Measurements from ENCODE around the gene MARCHF10.
A peak's percentile ranks its signal among the peaks of the same experiment; 100 is the strongest.
"Not testable (repeated sequence)": the region's sequence is repeated elsewhere in the genome, so short reads cannot be mapped to it uniquely, and the experiment has no call there.

MARCHF10 gene

DNA sequence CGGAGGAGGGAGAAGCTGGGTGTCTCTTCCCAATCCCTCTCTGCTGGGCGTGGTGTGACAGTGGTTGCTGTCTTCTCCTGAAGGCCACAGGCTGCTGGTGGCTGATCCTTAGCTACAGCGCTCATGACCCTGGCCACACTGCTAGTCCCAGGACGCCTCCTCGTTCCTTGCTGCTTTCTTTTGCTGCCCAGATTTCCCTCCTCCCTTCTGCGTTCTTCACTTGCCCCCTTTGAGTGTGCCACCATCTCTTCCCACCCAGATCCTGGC lies 90.6 kb downstream of the MARCHF10 start:
- no peak for DNase-seq (ENCODE audit: low read depth in 2 of 2)

DNA sequence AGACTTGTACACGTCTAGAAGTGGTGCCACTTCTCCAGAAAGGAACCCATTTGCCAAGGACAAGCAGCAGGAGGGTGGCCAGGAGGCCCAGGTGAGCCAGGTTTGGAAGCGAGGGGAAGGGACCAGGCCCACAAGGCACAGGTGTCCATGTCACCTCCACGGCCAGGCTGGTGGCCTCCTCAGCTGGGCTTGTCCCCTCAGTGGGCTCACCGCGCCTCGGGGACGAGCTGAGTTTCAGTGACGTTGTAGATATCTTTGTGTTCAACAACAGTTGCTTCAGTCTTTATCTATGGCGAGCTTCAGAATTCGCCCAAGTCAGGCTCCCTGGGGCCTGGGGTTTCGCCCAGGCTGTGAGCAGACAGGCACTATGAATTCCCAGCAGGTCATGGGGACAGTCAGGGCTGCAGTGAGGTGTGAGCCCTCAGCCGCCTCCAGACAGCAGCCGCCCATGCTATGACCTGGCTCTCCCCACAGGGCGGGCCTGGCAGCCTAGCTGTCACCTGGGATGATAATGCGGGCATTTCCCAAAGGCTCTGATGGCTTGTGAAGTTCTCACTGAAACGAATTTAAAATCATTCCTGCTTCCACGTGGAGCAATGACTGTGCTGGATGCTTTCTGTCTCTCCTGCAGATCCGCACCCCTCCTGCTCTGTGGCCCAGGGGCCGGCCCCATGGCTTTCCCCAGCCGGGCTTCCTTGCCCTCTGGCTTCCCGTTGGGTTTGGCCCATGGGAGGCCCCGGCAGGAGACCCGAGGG lies 91.1 kb downstream of the MARCHF10 start:
- DNase-seq (ENCODE audit: low read depth in 2 of 2) = no peak

DNA sequence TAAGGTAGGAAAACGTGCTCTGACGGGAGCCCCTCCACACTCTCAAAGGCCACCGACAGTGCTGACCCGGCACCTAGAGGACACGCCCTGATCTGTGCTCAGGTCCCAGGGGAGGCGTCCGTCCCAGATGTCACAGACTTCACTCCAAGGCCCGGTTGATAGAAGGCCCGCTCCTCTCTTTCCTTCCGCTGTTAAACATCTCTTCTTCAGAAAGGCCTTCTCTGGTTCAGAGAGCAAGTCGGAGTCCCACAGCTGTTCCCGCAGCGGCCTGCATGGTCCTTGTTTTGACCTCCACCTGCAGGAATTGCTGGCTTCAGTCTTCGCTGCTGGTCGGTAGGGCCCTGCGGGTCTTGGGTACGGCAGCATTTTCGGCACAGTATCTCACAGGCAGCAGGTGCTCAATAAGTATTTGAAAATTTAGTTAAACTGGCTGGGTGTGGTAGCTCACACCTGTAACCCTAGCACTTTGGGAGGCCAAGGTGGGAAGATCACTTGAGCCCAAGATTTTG lies 92.2 kb downstream of the MARCHF10 start:
- no peak for DNase-seq (ENCODE audit: low read depth in 2 of 2)

DNA sequence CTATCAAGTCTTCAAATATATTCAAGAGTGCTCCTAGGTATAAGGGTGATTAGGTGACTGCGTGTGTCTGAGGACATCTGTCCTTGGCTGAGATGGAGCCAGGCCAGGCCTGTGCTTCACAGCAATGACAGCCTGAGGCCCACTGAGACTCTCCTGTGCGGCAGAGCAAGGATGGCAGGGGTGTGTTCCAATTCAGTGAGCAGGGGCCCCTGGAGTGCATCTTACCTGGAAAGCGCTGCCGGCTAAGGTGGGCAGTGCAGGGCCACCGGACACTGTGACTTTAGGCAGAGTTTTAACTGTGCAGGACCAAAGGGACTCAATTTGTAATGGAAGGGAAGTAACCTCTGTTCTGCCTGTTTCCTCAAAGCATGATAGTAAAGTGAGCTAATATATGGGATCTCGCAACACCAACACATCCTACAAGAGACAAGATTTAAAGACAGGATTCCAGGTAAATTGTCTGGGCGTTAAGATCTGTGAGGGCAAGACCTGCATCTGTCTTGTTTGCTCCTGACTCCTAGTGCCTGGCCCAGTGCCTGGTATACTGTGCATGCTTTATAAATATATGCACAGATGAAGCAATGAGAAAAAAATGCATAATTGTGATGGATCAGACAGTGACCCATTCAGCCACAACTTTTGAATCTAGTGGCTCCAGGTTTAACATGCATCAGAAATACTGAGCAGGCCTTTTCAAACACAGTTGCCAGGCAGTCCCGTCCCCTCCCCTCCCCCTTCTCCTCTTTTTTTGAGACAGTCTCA lies 93.9 kb downstream of the MARCHF10 start:
- no peak for DNase-seq (ENCODE audit: low read depth in 2 of 2)

DNA sequence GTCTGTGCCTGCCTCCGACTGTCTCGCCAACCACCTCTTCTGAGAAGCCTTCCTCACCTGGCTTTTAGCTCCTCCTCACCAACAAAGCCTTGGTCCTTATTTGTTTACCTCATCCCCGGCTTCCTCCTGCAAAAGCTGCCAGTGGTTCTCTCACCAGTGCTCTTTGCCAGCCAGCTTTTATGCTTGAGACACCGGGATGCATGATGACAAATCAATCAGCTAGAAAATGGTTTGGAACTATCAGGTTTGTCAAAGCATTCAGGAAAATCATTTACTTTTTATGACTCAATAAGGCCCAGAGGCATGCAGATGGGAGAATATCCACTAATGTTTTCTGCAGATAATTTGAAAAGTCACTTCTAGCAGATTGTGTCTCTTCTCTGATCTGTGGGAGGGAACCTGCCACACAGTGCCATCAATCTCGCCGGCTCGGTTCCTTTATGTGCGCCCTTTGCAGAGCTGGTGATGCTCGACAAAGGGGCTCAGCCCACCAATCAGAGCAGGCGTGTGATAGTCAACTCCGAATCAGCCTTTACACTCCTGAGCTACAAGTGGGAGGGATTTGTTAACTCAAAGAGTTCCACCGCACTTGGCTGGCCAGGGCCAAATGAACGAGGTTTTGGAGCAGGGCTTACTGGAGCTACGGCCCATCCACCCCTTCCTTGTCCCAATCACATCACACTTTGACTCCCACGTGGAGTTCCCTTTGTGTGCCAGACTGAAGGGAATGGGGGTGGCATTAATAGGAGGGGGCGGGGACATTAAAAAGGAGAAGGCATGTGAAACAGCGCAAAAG lies 94.8 kb downstream of the MARCHF10 start:
- no peak for DNase-seq (ENCODE audit: low read depth in 2 of 2)

DNA sequence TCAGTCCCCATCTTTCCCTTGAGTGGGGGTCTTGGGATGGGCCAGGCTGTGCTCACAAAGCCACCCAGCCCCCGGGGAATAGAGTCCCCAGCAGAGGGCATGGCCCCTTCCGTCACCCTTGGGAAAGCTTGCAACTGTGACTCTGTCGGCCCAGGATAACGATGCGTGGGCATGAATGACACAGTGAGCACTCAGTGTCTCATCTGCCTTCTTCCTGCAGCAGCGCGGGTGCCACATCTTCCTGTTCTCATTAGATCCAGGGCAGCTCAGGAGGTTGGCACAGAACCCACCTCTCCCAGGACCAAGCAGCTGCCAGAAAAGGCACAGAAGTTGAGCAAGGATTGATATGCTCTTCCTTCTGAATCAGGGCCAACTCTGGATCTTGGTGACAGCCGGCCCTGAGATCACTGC lies 95.9 kb downstream of the MARCHF10 start:
- DNase-seq (ENCODE audit: low read depth in 2 of 2) = no peak

DNA sequence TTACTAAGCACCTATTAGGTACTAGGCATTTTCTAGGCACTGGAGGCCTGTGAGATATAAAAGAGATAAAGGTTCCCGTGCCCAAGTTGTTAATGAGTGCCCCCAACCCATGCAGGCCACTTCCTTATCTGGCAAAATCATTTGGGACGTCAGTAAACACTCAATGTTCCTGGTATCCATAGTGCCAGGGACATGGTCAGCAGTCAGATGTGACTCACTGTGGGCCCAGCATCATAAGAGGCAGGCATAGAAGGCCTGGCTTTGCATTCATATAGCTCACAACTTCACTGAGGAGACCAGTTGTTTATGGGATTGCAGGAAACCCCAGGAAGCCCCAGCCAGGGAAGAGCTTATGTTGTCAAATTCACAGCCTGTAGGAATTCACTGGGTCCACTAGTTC lies 99.5 kb downstream of the MARCHF10 start:
- no peak for DNase-seq (ENCODE audit: low read depth in 2 of 2)

DNA sequence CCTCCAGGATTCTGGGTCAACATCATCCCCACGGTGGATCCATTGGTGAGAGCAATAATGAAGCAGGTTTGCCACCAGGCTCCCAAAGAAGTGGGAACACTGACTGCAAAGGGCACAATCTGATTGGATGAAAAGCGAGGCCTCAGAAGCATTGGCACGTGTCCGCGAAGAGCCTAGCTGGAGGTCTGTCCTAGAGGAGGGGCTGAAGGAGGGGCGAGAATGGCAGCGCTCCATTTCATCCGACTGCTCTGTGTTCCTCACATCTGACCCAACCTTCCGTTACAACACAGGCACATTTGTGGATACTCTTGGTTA lies 100.7 kb downstream of the MARCHF10 start:
- DNase-seq (ENCODE audit: low read depth in 2 of 2) = no peak

DNA sequence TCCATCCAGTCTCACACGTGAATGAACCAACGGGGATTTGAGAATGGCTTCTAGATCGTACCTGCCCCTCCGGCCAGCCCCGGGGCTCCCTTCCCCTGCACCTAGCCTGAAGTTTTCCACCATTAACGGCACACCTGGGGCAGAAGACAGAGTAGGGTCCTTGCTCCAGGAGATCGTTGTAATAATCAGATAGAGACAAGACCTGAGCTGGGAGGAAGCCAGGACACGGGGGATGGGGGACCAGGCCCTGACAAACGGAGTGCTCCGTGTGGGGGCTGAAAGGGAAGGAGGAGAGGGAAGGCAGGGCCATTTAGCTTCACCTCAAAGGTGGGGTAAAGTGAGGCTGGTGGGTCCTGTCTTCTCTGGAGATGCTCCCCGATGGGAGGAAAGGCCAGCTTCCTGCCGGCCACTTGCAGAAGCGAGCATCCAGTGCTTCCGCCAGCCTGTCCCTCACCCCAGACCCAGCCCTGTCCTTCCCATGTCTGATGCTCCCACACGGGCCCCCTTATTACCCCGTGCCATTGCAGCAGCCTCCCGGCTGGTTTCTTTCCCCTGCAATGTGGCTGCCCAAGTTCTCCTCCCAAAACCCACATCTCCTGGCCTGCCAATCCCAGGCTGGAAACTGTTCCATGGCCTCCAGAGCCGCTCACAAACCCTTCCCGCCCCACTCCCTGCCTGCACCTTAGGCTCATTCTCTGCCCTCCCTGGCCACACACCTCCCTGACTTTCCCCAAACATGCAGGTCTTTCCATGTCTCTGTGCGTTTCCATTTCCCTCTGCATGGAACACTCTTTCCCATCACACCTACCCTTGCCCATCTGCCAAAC lies 101.3 kb downstream of the MARCHF10 start:
- DNase-seq (ENCODE audit: low read depth in 2 of 2) = no peak

DNA sequence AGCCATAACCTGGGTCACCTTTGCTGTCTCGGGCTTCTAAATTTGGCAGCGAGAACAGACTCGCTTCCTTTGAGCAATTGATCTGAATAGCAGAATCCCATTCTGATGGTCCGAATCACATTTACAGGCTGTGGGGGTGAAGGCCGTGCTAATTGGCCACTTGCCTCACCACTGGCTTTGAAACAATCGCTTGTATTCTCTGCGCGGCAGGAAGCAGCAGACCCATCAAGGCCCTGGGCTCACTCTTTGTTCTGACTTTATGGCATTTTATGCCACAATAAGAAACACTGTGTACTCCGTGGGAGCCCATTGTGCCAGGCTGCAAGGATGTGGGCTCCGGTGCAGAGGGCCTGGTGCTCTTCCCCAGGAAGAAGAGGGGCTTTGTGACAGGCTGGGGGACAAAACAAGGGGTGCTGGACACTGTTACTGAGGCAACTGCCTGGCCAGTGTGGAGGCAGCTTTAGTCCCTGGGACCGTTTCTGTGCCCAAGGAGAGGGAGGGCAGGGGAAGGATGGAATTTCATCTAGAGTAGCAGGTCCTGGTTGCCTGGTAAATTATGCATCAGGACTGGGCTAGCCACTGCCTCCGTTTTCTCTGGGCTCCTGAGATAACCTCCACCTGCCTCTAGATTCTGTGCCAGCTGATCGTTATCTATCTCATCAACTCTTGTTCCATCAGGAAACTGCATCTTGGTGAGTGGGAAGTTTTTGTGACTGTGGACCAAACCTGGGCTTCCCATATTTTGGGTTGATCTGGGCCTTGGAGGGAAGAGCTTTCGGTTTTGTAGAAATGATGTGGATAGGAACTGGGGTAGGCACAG lies 102.1 kb downstream of the MARCHF10 start:
- DNase-seq (ENCODE audit: low read depth in 2 of 2) = no peak

DNA sequence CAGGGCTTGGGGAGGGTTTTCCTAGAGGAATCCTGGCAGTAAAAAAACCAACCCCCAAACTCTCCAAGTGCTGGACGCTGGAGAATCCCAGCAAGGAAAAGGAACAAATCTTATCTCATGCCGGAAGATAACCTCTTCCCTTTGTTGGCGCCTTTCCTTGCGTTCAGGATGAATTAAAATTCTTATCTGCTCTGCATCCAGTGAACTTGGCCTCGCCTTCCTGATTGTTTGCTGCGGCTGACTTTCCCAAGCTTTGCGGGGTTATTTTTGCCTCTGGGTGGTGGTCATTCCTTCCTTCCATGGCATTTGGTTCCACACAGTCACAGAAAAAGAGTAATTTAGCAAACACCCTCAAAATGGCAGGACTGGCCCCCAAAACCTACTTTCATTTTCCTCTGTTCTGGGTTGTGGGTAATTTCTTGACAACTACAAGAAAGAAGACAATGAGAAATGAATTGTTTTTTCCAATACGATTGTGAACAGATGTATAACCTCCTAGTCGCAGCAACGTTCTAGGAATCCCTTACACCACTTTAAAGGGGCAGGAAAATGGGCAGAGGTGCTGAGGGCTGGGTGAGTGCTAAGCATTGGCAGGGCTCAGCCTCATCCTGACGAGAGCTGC lies 102.8 kb downstream of the MARCHF10 start:
- DNase-seq (ENCODE audit: low read depth in 2 of 2) = no peak

DNA sequence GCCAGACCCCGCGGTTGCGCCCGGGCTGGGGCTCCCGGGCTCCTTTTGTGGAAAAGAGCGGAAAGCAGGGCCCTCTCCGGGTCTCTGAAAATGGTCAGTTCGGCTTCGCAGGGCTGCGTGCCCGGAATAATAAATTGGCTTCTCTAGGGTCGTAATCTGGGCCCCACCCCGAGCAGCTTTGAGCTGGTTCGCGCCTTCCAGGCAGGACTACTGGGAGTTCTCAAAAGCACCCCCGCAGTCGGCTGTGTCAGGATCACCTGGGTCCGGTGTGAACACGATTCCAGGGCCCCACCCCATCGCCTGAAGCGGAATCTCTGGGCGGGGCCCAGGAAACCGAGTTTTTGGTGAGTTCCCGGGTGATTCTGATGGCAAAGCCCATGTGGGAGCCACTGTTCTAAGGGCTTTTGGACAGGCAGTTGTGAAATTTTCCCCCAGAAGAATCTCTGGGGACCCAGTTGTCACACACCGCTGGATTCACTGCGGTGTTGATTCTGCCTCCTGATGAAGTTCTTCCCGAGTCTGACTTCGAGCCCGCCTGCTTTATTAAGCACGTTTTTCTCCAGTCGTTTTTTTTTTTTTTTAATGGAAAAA lies 103.6 kb downstream of the MARCHF10 start:
- DNase-seq (ENCODE audit: low read depth in 2 of 2) = no peak

DNA sequence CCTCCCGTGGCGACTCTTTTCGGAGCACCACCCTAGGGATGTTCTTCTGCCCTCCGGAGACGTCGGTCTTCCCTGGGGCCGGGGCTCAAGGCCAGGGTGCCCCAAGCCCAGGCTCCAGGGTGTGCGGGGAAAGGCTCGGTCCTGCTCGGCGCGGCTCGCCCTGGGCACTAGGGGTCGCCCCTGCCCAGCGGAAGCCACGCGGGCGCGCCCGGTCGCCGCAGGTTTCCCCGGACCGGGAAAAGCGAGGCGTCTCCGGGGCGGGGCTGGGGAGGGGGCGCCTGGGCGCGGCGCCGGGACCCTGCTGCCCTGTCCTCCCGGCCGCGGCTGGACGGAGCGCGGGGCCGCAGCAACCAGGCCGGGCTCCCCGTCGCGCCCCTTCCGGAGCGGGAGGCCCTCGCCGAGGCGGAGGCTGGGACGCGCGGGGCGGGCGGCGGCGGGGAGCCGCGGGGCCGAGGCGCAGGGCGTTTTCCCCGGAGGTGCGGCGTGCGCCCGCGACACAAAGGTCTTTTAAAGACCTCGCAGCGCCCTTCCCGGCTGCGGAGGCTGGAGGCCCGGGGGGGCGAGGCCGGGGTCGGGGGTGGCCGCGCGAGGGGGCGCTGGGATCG lies 104.2 kb downstream of the MARCHF10 start:
- DNase-seq (ENCODE audit: low read depth in 2 of 2) = peak; percentile 24 to 49

DNA sequence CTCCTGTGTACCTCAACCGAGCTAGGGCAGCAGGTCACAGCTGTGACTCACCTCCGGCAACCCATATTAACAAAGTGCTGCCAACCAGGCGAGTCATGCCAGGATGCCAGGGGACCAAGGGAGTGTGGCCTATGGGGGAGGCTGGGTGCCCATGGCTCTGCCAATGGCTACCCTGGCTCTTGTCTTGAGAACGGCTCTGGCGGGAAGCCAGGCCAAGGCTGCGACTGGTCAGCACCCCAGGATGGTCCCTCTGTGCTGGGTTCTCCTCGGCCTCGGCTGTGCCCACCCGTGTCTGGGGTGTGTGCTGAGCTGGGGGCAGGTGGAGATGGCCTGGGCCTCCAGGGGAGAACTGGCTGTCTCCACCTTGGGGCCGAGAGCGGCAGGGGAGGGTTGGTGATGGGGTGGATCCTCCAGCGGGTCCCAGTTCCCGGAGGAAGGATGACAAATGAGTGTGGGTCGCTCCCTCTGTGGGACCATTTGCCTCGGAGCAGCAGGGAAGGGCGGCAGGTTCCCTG lies 104.8 kb downstream of the MARCHF10 start:
- DNase-seq (ENCODE audit: low read depth in 2 of 2) = no peak

DNA sequence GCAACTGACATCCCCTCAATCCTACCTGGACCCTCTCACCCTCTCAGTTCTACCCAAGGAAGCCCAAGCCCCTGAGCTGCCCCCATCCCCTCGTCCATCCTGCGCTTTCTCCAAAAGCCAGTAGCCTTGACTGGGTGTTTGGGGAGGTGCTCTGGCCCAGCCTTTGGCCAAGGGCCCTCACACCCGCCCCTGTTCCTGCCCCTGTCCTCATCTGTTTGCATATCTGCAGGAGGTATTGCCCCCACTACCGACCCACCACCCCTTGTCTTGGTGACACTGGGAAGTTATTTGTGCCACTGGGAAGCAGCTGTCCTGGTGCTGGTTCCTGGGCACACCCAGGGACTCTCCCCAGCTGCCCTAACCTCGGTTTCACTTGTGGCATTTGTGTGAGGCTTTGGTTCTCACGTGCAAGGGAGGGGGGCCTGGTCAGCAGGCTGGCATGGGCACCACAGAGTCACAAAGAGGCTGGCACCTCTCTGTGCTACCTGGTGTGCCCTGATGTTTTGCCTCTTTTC lies 105.3 kb downstream of the MARCHF10 start:
- no peak for DNase-seq (ENCODE audit: low read depth in 2 of 2)

DNA sequence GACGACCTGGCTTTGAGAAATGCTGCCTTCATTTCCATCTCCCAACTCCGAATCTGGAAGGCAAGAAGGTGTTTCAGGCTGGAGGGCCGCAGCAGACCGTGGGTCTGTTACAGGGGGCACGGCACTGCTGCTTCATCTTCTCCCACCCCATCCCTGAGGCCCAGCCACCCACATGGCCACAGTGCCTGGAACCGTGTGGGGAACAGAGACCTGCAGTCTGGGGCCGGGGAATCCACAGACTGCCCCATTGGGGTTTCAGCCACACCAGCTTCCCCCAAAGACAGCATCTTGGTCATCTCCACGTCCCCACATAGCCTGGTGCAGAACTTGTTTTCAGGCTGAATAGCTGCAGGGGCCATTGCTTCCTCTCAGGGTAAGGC lies 106.4 kb downstream of the MARCHF10 start:
- DNase-seq (ENCODE audit: low read depth in 2 of 2) = no peak

DNA sequence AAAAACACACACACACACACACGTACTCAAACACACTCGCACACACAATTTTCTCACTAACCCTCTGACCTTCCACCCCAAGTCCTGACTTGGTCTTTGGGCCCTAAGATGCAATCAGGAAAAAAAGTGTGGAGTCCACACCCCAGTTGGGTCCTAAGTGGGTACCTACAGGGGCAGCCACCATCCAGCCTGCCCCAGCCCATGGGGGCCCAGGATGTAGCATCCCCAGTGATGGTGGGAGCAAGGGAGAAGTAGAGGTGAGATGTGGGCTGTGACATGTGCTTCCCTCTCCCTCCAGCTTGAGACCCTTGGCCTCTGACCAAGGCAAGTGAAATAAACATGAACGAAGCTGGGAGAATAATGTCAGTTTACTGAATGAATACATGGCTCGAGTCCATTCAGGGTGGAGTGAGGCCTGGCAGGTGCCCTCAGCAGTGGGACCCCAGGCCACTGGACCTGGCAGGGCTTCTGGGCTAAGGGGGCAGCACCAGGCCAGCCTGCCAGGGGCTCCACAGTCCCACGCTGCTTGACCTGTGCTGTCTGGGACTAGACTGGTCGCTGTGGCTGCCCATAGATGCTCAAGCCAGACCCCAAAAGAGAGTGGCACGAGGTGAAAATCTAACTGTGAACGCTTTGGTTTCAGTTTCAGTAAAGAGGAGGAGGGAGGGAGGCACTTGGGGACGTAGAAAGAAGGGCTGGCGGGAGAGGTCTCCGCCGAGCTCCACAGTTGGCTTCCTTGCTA lies 107.0 kb downstream of the MARCHF10 start:
- DNase-seq (ENCODE audit: low read depth in 2 of 2) = no peak

DNA sequence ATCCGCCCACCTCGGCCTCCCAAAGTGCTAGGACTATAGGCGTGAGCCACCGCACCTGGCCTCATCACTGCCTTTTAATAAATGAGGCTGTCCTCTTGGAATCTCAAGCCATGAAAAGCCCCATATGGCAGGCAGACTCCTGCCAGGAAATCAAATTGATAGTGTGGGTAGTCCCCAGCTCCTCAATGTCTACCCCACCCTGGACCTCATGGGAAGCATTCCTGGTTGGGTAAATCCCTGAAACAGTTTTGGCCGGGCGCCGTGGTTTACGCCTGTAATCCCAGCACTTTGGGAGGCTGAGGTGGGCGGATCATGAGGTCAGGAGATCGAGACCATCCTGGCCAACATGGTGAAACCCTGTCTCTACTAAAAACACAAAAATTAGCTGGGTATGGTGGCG lies 109.7 kb downstream of the MARCHF10 start:
- not testable (repeated sequence) for DNase-seq (ENCODE audit: low read depth in 2 of 2)

Data from stimulated activated CD4-positive, alpha-beta T cell treated with anti-CD3 and anti-CD28 coated beads, Interleukin-15, amount 100 ng/mL, for 48 hours (primary cell).